ENCODE measurements around the gene STEAP4.

- TF ChIP-seq POLR2A (IDR thresholded peaks at IDR 0.05; ENCODE audit: low read length) (no peak), GATA1 (IDR thresholded peaks at IDR 0.05; ENCODE audit: low read depth, low read length) (no peak)
These were observed 51.8 kb downstream of the STEAP4 start for GRCh38 chr7:88254721-88255424.
